ENCODE results near the gene SNX19. TPM values are rescaled to one million over a fixed set of nuclear protein-coding genes. Genes with fewer than 3 reads are reported as not detected.
A peak's percentile ranks its signal among the peaks of the same experiment; 100 is the strongest.

SNX19 gene
- total RNA-seq, 1 donor from 2014 or later = 67.4 TPM

DNA sequence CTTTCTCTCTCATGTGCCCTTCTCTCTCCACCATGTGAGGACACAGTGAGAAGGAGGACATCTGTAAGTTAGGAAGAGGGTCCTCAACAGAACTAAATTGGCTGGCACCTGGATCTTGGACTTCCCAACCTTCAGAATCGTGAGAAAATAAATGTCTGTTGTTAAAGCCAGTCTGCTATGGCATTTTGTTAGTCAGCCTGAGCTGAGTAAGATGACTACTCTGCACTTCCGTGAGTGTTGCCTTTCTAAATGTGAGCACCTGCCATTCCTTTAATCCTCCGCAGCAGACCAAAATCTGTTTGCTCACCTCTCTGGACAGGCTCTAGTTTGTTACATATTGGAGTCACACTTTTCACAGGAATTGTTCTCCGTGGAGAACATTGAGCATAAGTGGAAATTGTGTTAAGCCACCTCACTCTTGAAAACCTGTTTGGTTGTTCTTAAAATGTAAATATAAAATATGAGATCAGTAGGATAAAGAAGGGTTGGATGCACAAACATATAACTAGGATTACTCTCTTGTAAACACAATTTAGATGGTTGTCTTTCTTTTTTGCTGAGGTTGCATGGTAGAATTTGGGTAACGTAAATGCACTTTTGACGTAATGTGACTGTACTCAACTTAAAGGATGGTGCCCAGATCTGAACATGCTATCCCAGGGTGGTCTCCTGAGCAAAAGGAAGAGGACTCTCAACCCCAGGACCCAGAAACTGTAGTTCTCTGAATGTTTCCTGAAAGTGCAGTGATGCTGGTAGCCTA is 65.9 kb downstream of the SNX19 start:
- no peaks in the 10 kb centered on the region for H3K9me3 ChIP-seq
- no peaks in the 10 kb centered on the region for H3K4me1 ChIP-seq
- no peak overlapping the region for H3K4me3 ChIP-seq
- DNase-seq (no peak), ATAC-seq (no peak)
- intact Hi-C loops (cut with DNase I) = no loop called here
- TF ChIP-seq, protein P1, sequence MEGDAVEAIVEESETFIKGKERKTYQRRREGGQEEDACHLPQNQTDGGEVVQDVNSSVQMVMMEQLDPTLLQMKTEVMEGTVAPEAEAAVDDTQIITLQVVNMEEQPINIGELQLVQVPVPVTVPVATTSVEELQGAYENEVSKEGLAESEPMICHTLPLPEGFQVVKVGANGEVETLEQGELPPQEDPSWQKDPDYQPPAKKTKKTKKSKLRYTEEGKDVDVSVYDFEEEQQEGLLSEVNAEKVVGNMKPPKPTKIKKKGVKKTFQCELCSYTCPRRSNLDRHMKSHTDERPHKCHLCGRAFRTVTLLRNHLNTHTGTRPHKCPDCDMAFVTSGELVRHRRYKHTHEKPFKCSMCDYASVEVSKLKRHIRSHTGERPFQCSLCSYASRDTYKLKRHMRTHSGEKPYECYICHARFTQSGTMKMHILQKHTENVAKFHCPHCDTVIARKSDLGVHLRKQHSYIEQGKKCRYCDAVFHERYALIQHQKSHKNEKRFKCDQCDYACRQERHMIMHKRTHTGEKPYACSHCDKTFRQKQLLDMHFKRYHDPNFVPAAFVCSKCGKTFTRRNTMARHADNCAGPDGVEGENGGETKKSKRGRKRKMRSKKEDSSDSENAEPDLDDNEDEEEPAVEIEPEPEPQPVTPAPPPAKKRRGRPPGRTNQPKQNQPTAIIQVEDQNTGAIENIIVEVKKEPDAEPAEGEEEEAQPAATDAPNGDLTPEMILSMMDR (IDR thresholded peaks at IDR 0.05) = no peak
- no peaks in the 10 kb centered on the region for H3K27me3 ChIP-seq (ENCODE audit: low read depth)
- no peak overlapping the region for H3K27ac ChIP-seq
- no peaks in the 10 kb centered on the region for H3K36me3 ChIP-seq

DNA sequence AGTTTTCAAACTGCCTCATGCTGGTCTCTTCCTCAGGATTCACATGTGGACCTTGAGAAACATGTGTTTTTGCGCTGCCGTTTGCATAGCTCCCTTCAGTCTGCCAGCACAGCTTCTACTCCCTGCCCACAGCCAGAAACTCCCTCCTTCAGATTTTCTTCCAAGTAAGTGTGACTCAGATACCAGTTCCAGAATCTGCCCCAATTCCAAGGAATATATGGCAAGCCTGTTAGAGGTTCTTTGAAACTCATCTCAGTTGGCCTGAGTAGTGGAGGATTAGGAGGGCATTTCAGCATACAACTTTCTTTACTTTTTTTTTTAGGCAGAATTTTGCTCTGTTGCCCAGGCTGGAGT is 67.1 kb downstream of the SNX19 start:
- Histone ChIP-seq H3K4me1 (no peaks in the 10 kb centered on the region), H3K27ac (no peak overlapping the region), H3K27me3 (ENCODE audit: low read depth) (no peaks in the 10 kb centered on the region), H3K9me3 (no peaks in the 10 kb centered on the region), H3K4me3 (no peak overlapping the region), H3K36me3 (no peaks in the 10 kb centered on the region)
- TF ChIP-seq, protein P1 (IDR thresholded peaks at IDR 0.05) = no peak
- ATAC-seq = no peak
- intact Hi-C loops (cut with DNase I) = no loop called here
- no peak for DNase-seq

DNA sequence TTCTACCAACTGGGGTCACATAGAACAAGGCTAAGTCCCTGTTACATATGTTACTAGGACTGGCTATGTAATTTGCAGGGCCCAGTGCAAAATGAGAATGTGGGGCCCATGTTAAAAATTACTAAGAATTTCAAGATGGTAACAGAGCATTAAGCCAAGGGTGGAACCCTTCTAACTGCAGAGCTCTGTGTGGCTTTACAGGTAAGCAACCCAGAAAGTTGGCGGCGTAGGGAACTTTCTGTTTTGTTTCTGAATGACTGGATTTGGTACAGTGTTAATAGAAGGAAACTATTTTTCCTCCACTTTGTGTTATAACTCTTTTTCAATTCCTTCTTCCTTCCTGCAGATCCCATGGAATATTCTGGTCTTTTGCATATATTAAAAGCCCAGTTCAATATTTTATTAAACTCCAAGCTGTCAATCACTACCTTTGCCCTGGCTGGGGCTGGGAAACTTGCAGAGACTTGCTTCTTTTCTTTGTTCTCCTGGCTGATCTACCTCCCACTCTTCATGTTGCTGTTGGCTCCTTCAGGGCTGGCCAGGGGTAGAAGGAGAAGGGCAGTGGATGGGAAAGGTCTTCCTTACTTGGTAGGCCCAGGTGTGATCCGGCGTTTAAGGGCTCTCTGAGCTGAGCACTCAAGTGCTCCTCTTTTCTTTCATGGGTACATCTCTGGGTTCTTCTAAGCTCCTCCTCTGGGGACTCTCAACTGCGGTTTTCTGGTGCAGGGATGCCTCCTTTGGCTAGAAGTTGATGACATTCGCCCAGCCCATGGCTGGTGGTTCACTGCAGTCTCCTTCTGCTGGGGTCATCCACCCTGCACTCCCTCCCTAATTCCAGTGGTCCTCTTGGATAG is 67.7 kb downstream of the SNX19 start:
- TF ChIP-seq, protein P1 (IDR thresholded peaks at IDR 0.05) = no peak
- Histone ChIP-seq H3K27ac (no peak overlapping the region), H3K9me3 (no peaks in the 10 kb centered on the region), H3K4me1 (no peaks in the 10 kb centered on the region), H3K27me3 (ENCODE audit: low read depth) (no peaks in the 10 kb centered on the region), H3K36me3 (no peaks in the 10 kb centered on the region), H3K4me3 (no peak overlapping the region)
- no peak for ATAC-seq
- no peak for DNase-seq
- intact Hi-C loops (cut with DNase I) = no loop called here

DNA sequence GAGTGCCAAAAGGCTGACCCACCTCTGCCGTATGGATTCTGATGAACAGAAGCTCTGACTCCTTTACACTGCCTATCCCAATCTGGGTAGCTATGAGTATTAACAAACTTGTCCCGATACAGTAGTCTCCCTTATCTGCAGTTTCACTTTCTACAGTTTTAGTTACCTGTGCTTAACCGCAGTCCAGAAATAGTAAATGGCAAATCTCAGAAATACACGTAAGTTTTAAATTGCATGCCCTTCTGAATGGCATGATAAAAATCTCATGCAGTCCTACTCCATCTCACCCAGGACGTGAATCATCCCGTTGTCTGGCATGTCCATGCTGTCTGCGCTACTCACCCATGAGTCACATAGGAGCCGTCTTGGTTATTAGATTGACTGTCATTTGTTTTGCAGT is 68.8 kb downstream of the SNX19 start:
- ATAC-seq (peak in 1 of 2 donors; percentile 53), DNase-seq (no peak)
- Histone ChIP-seq H3K27me3 (ENCODE audit: low read depth) (no peaks in the 10 kb centered on the region), H3K4me3 (no peak overlapping the region), H3K27ac (no peak overlapping the region), H3K4me1 (no peaks in the 10 kb centered on the region), H3K9me3 (no peaks in the 10 kb centered on the region), H3K36me3 (no peaks in the 10 kb centered on the region)
- intact Hi-C loops (cut with DNase I) = no loop called here
- TF ChIP-seq, protein P1 (IDR thresholded peaks at IDR 0.05) = no peak

DNA sequence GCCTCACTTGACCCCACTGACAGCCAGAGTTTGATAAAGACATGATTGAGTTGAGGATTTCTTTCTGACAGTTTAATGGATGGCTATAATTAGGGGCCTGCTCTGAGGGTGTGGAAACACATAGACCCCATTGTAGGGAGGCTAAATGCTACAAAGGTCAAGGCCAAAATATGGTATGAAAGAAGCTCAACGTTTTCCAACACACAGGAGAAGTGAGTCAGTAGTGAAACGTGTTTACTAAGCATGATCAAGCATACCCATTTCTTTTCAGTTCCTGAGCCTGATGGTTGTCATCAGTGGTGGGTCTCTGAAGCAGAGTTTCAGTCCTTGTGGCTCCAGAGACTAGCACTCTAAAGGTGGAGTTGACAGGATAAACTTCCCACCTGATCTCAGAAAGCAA is 69.7 kb downstream of the SNX19 start:
- Histone ChIP-seq H3K36me3 (no peaks in the 10 kb centered on the region), H3K9me3 (no peaks in the 10 kb centered on the region)
- intact Hi-C loops (cut with DNase I) = no loop called here

More for the DNA sequence above, 69.7 kb downstream of the SNX19 start:
- ATAC-seq (no peak), DNase-seq (no peak)
- Histone ChIP-seq H3K4me3 (no peak overlapping the region), H3K27me3 (ENCODE audit: low read depth) (no peaks in the 10 kb centered on the region), H3K4me1 (peaks cover 3% of the 10 kb centered on the region), H3K27ac (no peak overlapping the region)
- TF ChIP-seq, protein P1 (IDR thresholded peaks at IDR 0.05) = no peak
